HTR-8/SVneo (cell line): Measurements from ENCODE around the gene MAP2K5.

Experiments
- DNase-seq: peaks from one replicate; pipeline ENCODE4 v3.0.0; 2011; ENCODE audit warnings: low spot score, mixed read lengths; ENCODE audit not compliant: insufficient read length
- FAIRE-seq: peaks from 2 replicates; lab custom pipeline; 2011; peaks lifted over from hg19 to GRCh38; lab: Jason Lieb, UNC

MAP2K5 gene

GRCh38 chr15:67843571-67844387 is 301.3 kb downstream of the MAP2K5 start:
- FAIRE-seq, result peak; percentile 83
- DNase-seq, result no peak

GRCh38 chr15:67845974-67846373 is 303.5 kb downstream of the MAP2K5 start:
- FAIRE-seq (no peak), DNase-seq (no peak)

GRCh38 chr15:67849538-67849937 is 307.0 kb downstream of the MAP2K5 start:
- no peak for FAIRE-seq

GRCh38 chr15:67850336-67850735 is 307.8 kb downstream of the MAP2K5 start:
- DNase-seq (no peak), FAIRE-seq (no peak)

More at GRCh38 chr15:67849538-67849937, 307.0 kb downstream of the MAP2K5 start:
- DNase-seq, result no peak

GRCh38 chr15:67850994-67851571 is 308.6 kb downstream of the MAP2K5 start:
- DNase-seq (no peak), FAIRE-seq (no peak)

GRCh38 chr15:67852418-67852817 is 309.9 kb downstream of the MAP2K5 start:
- no peak for DNase-seq
- no peak for FAIRE-seq

GRCh38 chr15:67853454-67853853 is 311.0 kb downstream of the MAP2K5 start:
- FAIRE-seq (no peak), DNase-seq (no peak)

- FAIRE-seq, result no peak
Observed at GRCh38 chr15:67854358-67854757, 311.9 kb downstream of the MAP2K5 start.

GRCh38 chr15:67855842-67856241 is 313.3 kb downstream of the MAP2K5 start:
- no peak for FAIRE-seq
- DNase-seq, result no peak

More at GRCh38 chr15:67854358-67854757, 311.9 kb downstream of the MAP2K5 start:
- DNase-seq, result no peak
